Left renal cortex interstitium (tissue), 4 donors: ENCODE data around the gene MYL12A. TPM values are rescaled to one million over a fixed set of nuclear protein-coding genes. Genes with fewer than 3 reads are reported as not detected.
"Not testable (repeated sequence)": the region's sequence is repeated elsewhere in the genome, so short reads cannot be mapped to it uniquely, and the experiment has no call there.

Source experiments
- DNase-seq, 4 donors: peaks; one replicate each; pipeline ENCODE4 v3.0.0-alpha.2; 2013; ENCODE audit warnings: low read depth in 4 of 4, low spot score in 2 of 4, missing footprints in 1 of 4
- polyA plus RNA-seq, 4 donors: library from polyadenylated mRNA; unstranded; fragments of 120-200 nt; gene quantifications; one replicate each; pipeline ENCODE4 v1.2.1, GENCODE V29; 2013; ENCODE audit not compliant: insufficient read length in 4 of 4

MYL12A gene
- polyA plus RNA-seq, 4 donors, result 365 to 481 (median 397) TPM

DNA sequence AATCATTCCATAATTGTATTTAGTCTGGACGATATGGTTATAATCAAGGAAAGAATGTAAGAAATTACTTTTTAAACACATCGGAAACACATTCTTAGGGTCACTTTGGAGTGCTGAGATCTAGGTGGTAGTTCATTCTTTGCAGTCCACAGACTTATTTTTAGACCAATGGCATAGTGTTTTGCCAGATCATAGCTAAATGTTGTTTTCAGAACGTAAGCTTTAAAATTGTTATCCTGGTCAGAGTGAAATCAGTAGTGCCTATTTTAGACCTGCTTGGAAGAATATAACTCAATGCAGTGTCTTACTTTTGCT lies 4.3 kb downstream of the MYL12A start:
- DNase-seq, result no peak

DNA sequence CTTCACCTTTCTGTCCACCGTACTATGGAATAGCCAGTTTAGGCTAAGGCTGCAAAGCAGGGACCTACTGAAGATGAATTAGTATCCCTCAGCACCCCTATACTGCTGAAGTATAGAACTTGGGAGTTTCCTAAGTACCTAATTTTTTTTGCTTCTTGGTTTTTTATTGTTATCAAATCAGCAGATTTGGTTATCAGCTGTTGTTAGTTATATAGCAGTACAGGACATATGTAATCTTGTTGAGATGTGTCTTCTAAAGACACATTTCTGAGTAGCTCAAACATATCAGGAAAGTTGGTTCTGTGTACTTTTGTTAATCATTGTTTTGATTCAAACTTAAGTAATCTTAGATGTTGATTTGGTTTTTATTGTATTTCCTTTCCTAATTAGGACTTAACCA lies 5.2 kb downstream of the MYL12A start:
- no peak for DNase-seq

DNA sequence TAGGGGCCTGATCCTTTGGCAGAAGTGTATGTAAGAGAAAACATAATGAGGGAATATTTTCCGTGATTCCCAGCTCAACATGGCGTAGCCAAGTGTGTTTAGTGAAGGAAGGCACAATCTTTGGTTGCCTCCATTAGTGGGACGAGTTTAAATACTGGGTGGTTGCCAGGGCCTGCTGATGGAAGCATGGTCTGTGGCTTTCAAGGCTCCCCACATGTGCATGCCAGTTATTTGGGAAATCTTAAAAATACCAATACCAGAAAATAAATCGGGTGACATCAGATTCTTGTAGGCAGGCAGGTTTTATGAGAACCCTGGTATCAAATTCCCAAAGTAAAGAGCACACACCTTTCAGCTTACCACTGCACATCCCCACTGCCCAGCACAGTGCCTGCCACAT lies 7.1 kb downstream of the MYL12A start:
- DNase-seq, result no peak

GRCh38 chr18:3255611-3256165 lies 8.1 kb downstream of the MYL12A start:
- no peak for DNase-seq

GRCh38 chr18:3256693-3257626 lies 9.4 kb downstream of the MYL12A start:
- DNase-seq, result no peak

GRCh38 chr18:3257627-3258120 lies 10.1 kb downstream of the MYL12A start:
- no peak for DNase-seq

- peak in 1 of 4 donors; percentile 25 for DNase-seq
Measured at GRCh38 chr18:3260995-3261372, 13.4 kb downstream of the MYL12A start.

- DNase-seq, result peak in 2 of 4 donors; percentile 84 to 88
Measured at GRCh38 chr18:3261373-3262233, 14.0 kb downstream of the MYL12A start, which contains the start of gene MYL12B. Gene MYL12B (plus strand): TSS chr18:3262133. CDS start chr18:3272899, 10,766 bp downstream.

GRCh38 chr18:3262234-3263131 lies 14.9 kb downstream of the MYL12A start:
- DNase-seq, result peak in 1 of 4 donors; percentile 27

DNA sequence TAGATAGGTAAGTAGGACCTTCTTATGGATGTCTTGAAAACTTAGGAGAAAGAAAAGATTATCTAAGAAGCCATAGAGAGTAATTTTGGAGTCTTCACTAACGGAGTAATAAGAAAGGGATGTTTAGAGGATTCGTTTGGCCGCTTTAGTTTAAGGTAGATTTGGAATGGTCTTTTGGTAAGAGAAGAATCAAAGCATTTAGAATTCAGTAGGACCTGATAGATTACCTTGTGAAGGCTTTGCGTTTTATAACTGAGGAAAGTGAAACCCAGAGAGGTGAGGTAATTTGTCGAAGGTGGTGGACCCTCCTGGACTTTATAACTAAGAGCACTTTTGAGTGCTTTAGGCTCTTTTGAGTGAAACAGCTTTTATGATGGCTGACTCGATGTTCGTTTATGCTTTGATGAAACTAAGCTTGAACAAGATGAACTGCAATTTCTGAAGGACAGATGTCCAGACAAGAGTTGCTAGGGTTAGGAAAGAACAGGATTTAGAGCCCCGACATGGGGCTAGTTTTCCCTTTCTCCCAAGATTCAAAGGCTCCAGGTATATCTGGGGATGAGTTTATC lies 15.6 kb downstream of the MYL12A start:
- no peak for DNase-seq

- DNase-seq, result no peak
Measured at GRCh38 chr18:3264362-3264761, 16.8 kb downstream of the MYL12A start.

DNA sequence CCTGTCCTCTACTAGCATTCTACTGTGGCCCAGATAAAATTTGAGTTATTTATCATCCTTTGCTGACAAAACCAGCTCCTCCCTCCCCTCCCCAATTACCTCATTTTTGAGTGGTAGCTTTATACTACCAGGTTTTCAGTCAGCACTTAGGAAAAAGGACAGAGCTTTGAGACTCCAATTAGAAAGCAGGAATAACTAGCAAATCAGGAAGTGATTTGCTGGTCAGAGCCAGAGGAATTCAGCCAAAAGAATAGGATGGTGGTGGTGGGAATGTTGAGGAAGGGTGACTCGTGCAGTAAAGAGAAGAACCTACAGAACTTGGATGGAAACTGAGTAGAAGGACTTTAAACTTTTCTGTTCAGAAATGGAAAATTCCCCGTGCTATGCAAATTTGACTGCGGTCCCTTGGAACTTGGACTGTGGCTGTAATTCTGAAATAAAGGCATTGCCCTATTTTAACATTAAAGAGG lies 18.0 kb downstream of the MYL12A start:
- no peak for DNase-seq

DNA sequence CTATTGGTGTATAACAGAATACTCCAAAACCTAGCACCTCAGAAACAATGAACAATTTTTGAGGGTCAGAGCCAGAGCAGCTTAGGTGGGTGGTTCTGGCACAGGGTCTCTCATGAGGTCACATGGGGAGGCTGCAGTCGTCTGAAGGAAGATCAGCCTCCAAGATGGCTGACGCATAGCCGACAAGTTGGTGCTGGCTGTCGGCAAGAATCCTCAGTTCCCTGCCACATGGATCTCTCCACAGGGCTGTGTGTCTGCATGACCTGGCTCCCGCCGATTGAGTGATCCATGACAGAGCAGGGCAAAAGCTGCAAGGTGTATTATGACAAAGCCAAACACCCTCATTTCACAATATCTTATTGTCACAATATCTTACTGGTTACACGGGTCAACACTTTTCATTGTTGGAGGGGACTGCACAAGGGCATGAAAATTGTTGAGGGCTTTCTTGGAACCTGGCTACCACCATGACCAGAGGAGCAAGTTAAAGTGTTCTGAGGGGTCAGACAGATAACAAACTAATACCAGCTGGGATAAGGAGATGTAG lies 18.5 kb downstream of the MYL12A start:
- no peak for DNase-seq

- no peak for DNase-seq
Measured at GRCh38 chr18:3268306-3268705, 20.7 kb downstream of the MYL12A start.

GRCh38 chr18:3269241-3269913 lies 21.8 kb downstream of the MYL12A start:
- no peak for DNase-seq

GRCh38 chr18:3269914-3270299 lies 22.3 kb downstream of the MYL12A start:
- no peak for DNase-seq

DNA sequence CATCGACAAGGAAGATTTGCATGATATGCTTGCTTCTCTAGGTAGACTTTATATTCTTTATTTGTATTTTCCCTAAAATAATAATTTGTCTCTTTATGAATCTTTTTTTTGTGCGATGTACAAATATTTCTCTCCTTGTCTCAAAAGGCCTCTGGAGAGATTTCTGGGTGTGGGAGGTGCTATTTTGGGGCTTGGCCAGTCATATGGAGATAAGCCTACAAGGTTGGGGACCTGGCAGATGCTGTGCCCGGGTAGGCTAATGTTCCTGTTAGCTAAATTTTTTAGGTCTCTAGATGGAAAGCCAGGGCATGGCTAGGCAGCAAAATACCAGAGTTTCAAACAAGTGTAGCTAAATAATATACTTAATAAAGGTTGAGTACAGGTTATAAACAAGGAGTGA lies 25.4 kb downstream of the MYL12A start:
- DNase-seq, result no peak

GRCh38 chr18:3277643-3278213 lies 30.1 kb downstream of the MYL12A start:
- DNase-seq, result not testable (repeated sequence)
